ENCODE results near the gene ESR2.

- TF ChIP-seq POLR2AphosphoS5 (IDR thresholded peaks at IDR 0.05; ENCODE audit: low read depth, low read length) (no peak), CTCF (IDR thresholded peaks at IDR 0.05) (no peak)
Observed at GRCh38 chr14:64221391-64222003, 72.7 kb downstream of the ESR2 start.

Measured in SK-N-SH (cell line).